GM19372 (cell line): ENCODE results near the gene ZNF385C.
"Not testable (repeated sequence)": the region's sequence is repeated elsewhere in the genome, so short reads cannot be mapped to it uniquely, and the experiment has no call there.

Experiments
- ATAC-seq: cut with Tn5 transposase; IDR thresholded peaks from one replicate; pipeline ENCODE4 v1.9.1; 2021; ENCODE audit warnings: mild to moderate bottlenecking, low read depth, moderate library complexity; ENCODE audit not compliant: unreplicated experiment

The ZNF385C gene, protein sequence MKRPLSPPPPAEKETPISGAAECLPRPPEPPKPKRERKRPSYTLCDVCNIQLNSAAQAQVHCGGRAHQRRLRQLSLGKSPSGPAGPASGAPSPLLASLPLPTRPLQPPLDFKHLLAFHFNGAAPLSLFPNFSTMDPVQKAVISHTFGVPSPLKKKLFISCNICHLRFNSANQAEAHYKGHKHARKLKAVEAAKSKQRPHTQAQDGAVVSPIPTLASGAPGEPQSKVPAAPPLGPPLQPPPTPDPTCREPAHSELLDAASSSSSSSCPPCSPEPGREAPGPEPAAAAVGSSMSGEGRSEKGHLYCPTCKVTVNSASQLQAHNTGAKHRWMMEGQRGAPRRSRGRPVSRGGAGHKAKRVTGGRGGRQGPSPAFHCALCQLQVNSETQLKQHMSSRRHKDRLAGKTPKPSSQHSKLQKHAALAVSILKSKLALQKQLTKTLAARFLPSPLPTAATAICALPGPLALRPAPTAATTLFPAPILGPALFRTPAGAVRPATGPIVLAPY

DNA sequence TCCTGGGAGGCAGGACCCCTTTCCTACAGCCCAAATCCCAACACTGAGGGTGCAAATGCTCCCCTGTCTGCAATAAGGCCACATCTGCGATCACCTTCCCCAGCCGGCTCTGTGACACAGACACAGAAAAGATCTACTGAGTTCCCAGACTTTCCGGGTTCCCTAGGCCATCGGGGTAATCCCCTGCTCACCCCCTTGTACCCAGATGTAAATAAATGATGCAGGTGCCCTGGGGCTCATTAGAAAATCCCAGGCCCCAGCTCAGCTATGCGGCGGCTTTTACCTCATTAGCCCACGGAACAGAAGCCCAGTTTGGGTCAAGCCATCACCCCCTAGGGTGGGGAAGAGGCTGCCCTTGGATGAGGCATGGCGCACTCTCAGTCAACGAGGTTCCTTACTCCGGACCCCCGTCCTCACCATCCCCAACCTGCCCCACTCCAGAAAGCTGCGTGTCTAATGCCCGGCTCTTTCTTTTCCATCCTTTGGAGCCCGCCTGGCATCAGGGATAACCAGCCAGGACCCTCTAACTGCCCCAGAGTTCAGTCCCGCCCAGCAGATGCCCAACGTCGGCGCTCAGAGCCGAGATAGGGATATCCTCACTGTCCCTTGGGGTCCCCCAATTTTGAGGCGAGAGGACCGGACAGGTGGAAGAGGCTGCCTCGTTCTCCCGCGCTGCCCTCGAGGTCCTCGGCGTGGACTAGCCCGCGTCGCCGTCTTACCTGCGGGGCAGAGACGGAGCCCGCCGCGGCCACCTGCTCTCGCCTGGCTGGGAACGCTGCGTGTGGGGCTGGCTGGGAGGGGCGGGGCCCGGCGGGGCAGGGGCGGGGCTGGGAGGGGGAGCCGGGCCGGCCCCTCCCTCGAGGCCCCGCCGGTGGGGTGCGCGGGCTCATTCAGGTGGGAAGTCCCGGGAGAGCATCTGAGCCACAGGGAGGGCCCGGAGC lies at the start of gene ZNF385C:
TSS of gene ZNF385C (minus strand) at position 783 of the 941 bp plus-strand sequence. CDS start 35,417 bp downstream, outside the sequence.
- ATAC-seq = no peak

DNA sequence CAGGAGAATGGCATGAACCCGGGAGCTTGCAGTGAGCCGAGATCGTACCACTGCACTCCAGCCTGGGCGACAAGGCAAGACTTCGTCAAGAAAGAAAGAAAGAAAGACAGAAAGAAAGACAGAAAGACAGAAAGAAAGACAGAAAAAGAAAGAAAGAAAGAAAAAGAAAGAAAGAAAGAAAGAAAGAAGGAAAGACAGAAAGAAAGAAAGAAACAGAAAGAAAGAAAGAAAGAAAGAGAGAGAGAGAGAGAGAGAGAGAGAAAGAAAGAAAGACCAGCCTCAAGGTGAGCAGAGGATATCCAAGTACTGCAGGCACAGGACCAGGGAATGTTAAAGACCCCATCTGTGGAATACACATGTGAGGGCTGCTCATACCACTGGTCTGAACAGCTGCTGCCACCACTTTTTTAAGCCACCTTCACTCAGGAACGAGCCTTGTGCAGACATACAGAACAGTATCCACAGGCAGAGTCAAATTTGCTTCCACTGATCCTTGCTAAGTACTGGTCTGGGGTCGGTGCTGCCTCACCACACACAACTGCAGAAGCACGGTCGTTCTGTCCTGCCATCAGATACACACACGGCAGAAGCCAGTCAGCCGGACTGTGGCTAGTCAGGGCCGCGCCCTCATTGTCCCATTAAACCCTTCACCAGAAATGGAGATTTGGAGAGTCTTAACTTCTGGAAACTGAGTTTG lies 48.8 kb upstream of the ZNF385C start:
- ATAC-seq = no peak

DNA sequence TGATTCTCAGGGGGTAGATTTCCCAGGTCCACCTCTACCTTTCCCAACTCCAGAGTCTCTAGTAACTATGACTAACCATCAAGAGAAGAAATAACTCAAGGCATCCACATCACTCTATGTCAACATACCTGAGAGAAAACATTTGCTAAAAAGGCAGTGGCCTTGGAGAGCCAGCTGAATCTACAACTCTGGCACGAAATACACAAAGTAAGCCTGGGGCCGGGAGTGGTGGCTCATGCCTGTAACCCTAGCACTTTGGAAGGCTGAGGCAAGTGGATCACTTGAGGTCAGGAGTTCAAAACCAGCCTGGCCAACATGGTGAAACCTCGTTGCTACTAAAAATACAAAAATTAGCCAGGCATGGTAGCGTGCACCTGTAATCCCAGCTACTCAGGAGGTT lies 44.9 kb upstream of the ZNF385C start:
- not testable (repeated sequence) for ATAC-seq

DNA sequence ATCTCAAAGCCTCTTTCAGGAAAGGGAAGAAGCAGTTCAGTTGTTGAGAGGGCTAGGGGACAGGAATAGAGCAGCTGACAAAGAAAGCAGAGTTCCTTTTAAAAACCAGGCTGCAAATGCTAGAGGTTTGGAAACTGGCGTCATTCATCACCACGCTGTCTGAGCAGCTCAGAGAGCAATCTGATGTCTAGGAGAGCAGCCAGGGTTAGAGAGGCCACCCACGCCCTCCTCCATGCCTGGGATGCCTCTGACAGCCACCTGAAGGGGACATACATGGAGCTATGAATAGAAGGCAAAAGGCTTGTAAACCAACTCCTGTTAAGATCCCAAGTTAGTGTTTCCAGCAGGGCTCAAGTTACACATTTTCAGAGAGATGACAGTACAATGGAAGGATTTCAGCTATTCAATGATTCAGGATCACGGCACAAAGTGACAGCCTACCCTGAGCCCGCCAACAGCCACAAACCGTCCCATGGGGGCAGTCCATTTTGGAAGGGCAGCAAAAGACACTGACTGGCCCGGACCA lies 44.2 kb upstream of the ZNF385C start:
- ATAC-seq = no peak

DNA sequence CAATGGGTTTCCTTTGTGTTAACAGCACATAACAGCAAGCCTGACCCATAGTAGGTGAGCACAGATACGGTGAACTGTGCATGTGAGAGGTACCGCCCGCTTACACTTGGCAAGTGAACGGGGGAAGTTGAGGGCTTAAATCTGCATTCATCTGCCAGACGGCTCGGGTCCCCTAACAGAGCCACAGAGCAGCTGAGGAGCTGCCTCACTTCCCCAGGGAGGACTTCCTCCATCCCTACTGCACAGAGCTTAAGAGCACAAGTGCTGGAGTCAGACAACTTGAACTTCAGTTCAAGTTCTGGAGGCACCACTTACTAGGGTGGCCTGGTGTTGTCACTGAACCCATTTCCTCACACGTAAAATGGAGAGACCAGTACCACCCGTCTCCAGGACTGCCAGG lies 43.1 kb upstream of the ZNF385C start:
- ATAC-seq = no peak

DNA sequence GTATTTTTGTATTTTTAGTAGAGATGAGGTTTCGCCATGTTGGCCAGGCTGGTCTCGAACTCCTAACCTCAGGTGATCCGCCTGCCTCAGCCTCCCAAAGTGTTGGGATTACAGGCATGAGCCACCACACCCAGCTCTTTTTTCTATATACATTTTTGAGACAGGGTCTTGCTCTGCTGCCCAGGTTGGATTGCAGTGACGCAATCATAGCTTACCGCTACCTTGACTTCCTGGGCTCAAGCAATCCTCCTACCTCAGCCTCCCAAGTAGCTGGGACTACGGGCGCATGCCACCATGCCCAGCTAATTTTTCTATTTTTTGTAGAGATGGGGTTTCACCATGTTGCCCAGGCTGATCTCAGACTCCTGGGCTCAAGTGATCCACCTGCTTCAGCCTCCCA lies 42.4 kb upstream of the ZNF385C start:
- not testable (repeated sequence) for ATAC-seq

DNA sequence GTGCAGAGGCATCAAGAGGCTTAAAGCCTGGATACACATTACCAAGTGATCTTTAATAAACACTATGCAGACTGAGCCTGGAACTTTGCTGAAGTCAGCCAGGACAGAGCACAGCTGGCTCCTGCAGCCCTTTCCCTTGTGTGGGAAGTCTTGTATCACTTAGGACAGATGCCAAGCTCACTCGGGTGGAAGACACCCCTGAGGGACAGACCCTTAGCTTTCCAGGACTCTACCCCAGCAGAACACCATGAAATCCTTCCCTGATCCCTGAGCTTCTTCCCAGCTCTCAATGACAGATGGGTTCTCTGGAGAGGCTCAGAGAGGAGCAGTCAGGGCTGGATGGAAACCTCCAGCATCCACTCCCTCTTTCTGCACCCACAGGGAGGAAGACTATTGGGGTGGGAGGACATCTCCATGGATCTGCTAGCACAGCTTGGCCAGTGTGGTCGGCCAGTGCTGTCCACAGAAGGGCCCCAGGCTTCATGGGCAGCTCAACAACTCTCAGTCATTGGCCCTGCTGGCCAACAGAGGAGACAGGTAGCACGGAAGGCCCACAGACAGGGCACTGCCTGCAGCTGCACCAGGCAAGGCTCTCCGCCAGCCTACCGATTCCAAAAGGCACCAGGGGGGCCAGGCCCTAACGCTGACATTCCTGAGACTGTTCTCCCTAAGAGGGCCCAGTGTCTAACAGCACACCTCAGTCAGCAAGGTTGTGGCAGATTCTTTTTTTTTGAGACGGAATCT lies 40.6 kb upstream of the ZNF385C start:
- ATAC-seq = no peak

DNA sequence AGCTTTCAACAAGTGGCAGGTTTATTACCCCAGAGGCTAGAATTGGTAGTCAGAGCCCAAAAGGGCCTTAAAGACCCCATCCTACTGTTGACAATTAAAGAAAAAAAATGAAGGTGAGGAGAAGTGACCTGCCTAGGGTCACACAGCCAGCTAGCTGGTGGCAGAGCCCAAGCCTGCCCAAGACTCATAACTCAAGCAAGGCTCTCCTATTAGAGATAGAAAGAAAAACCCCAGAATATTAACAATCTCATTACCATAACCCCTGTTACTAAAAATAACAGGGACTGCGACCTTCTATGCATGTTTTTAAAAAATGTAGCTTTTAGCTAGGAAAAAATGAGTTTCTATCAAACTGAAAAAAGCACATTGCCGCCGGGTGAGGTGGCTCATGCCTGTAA lies 38.4 kb upstream of the ZNF385C start:
- no peak for ATAC-seq

DNA sequence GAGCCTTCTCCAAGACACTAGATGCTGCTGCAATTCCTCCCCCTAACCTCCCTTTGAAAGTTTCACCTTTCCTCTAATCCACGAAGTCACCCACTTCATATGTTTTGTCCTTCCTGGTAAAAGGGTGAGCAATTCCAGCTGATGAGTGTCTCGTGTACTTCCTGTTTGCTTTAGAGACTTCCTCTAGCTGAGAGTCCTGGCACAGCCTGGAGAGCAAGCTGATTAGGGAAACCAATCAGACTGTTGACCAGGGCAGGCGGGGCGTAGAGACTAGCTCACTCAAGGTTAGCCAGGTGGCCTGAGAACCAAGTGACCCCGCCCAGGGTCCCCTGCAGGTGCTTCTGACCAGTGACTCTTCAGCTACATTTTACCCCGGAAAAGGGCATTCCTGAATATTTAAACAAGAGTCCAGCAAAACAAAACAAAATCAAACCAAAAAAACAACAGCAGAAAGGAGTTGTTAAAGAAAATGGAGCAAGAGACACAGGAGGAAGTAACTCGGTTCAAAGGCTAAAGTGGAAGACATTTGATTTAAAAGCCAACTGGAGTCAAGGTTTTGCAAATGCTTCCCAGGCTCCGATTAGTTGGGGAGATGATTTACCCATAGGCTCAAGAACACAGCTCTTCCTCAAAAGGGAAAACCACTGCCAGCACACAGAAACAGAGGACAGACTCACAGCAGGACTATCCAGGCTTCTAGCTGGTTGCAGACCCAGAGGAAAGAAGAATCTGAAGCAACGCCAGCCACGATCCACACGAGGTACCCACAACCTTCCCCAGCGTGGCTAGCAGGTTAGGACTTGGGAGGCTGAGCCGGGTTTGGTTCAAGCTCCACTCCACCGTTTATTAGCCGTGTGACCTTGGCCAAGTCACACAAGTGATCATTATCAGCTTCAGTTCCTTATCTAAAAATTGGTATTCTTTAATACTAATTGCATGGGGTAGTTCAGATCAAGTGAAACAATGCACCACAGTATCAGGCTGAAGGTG lies 37.7 kb upstream of the ZNF385C start:
- ATAC-seq = no peak

DNA sequence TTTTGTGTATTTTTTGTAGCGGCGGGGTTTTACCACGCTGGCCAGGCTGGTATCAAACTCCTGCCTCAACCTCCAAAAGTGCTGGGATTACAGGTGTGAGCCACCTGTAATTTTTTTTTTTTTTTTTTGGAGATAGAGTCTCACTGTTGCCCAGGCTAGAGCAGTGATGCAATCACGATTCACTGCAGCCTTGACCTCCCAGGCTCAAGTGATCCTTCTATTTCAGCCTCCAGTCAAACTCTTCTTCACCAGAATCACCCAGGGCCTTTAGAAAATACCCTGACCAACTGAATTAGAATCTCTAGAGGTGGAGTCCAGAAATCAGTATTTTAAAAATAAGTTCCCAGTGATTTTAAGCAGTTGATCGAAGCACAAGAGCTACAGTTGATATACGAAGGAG lies 36.9 kb upstream of the ZNF385C start:
- no peak for ATAC-seq

DNA sequence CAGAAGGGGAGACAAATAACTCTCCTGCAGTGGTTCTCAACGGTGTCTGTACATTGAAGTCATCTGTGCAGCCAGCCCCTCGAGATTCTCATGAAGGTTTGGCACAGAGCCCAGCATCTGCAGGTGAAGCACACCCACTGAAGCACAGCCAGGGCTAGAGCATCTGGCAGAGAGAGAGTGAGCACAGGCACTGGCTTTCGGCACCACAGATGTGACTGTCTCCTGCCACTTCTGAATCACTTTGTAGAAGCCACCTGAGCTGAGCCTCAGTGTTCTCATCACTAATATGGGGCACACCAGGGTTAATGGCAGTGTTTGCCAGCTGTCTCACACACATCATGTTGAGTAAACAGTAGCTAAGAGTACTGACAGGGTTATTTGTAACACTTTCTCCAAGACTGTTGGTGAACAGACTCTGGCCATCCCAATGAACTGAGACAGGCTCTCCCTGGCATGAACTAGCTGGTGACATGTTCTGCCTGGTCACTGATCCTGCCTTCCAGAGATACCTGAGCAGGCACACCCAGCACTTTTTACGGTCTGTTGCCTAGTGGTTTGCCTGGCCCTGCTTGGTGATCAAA lies 35.3 kb upstream of the ZNF385C start:
- ATAC-seq = no peak

DNA sequence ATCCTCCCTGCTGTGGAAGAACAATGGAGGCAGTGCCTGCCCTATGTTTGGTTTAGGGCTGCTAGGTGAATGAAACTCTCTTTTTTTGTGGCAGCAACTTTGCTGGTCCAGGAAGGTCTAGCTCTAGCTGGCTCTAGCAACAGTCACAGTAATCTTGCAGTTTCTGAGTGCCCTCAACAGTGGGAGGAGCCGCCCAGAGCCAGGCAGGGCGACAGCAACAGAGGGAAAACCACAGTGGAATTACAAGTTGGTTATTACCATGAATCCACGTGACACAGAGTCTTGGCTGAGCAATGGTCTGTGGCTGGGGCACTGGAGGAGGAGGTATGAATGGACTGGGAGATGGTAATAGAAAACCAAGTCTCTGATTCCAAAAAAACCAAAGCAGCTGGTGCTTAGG lies 34.7 kb upstream of the ZNF385C start:
- ATAC-seq = no peak

DNA sequence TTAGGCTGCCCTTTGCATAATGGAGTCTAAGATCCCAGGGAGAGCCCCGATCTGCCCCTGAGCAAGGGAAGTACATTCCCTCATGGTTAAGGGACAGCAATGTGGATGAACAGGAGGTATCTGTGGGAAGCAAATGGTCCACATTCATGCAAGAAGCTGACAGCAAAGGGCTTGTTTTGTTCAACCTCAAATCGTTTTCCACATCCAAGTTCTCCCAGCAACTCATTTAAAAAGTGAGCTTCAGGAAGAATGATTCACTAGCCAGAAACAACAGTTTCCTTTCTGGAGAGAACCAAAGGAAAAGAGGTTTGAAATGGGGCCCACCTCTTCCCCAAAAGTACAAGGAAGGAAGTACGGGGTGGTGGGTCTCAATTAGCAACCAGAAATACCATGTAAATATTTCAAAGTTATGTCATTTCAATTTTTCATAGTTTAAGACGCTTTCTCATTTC lies 33.7 kb upstream of the ZNF385C start:
- no peak for ATAC-seq

DNA sequence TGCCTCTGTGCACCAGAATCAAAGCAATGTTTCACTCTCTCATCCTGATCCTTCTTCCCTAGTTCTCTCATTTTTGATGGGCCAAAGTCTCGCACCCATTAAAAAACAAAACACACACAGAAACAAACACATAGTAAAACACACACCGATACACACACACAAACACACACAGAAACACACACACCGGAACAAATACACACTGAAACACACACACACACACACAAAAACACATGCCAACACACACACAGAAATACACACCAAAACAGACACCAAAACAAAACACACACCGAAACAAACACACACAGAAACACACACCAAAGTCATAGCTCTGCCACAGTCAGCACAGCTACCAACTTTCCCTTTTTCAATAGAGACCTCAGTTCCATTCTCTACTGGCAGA lies 33.0 kb upstream of the ZNF385C start:
- no peak for ATAC-seq

DNA sequence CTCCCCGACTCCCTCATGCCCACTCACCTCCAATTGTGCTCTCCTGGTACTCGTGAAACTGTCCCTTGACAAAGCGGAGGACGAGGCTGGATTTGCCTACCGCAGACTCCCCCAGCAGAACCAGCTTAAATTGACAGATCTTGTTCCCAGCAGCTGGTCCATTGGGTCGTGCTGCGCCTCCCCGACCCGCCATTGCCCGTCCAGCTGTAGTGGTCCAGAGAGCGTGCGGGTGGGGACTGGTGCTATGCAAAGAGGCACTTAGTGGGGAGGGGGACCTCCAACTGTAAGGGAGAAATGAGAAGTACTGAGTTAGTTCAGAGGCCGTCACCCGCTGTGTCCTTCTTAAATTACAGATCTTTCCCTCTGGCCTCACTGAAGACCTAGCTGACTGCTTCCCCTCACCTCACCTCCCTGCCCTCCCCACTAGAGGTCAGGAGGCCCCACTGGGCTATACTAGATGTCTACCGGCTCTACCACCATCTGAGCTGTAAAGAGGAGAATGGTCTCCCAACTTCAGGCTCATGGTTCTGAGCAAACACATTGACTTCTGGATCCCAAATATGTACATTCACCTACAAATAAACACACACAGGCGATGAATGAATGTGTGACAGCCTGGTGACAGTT lies 32.1 kb upstream of the ZNF385C start:
- ATAC-seq = no peak

DNA sequence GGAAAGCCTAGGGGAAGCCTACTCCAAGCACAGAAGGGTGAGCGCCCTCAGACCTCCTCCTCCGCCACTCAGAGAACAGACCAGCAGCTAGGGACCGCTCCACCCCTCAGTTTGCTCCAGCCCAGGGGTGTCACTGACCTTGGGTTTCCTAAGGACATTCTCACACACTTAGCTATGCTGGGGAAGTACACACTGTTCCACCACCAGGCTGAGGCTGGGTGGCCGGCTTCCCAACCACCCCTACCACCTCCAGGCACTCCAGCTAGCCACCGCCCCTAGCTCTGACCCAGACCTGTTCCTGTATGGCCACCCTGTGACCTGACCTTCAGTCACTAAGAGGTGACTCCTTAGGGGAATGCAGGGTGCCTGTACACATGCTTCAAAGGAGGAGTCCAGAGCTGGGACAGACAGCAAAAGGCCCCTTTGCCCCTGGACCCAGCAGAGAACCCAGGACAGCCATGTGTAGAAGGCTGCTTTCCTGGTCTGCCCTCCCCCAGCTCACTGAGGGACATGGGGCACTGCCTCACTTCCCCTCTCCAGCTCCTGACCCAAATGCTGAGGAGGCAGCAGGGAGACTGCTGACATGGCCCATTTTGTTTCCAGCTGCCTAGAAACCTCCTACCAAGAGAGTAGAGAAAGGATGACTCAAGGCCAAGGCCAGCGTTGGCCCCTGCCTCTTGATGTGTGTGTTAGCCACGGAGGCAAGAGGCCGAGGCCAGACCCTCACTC lies 31.0 kb upstream of the ZNF385C start:
- ATAC-seq = no peak

DNA sequence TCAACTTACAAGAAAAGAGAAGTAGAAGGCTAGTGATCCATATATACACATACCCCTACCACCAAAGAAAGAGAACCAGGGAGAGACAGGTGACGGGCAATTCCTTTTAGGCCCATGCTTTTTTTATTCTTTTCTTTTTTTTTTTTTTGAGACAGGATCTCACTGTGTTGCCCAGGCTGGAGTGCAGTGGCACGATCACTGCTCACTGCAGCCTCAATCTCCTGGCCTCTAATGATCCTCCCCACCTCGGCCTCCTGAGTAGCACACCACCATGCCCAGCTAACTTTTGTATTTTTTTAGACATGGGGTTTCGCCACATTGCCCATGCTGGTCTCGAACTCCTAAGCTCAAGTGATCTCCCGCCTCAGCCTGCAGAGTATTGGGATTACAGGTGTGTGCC lies 29.1 kb upstream of the ZNF385C start:
- no peak for ATAC-seq
